ENCODE measurements around the gene CDC34. TPM values are rescaled to one million over a fixed set of nuclear protein-coding genes. Genes with fewer than 3 reads are reported as not detected.

CDC34 gene
- total RNA-seq, 1 experiment from 2014 or later, result 129 TPM

DNA sequence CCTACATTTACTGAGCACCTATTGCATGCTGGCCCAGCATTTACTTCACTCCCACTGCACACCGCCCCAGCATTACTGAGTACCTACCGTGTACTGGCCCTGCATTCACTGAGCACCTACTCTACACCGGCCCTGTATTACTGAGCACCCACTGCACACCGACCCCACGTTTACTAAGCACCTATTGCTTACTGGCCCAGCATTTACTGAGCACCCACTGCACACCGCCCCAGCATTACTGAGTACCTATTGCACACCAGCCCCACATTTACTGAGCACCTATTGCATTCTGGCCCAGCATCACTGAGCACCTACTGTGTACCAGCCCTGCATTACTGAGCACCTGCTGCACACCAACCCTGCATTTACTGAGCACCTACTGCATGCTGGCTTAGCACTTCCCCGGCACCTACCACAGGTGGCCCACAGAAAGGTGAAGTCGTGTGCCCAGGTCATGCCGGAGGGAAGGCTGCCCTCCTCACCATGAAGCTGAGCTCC lies 17.3 kb upstream of the CDC34 start:
- H3K27ac Mint-ChIP-seq, result no peak overlapping the region
- ATAC-seq (no peak), DNase-seq (ENCODE audit: low spot score) (no peak)
- TF ChIP-seq NR1H2 (CRISPR knock-in tag; IDR thresholded peaks at IDR 0.05) (no peak), ZNF396 (CRISPR knock-in tag; IDR thresholded peaks at IDR 0.05; ENCODE audit: borderline replicate concordance) (no peak)
- H3K4me1 Mint-ChIP-seq, result peaks cover 13% of the 10 kb centered on the region
- ChIA-PET POLR2A (no interaction called here), CTCF (no interaction called here)
- H3K36me3 Mint-ChIP-seq, result peaks cover 8% of the 10 kb centered on the region
- peaks cover 4% of the 10 kb centered on the region; the same call in 1 of the 2 replicates for H3K9me3 Mint-ChIP-seq
- H3K4me3 Mint-ChIP-seq, result no peak overlapping the region
- H3K27me3 Mint-ChIP-seq (ENCODE audit: low read depth), result peaks cover 13% of the 10 kb centered on the region

- 0 out of 2 replicates have a peak, but pooled peaks have one; percentile 5 for TF ChIP-seq ZNF263 (CRISPR knock-in tag; IDR thresholded peaks at IDR 0.05; ENCODE audit: low read depth)
- TF ChIP-seq SMAD4 (CRISPR knock-in tag; IDR thresholded peaks at IDR 0.05), result no peak
- TF ChIP-seq HMGA2 (CRISPR knock-in tag; IDR thresholded peaks at IDR 0.05), result no peak
- TF ChIP-seq EMX1 (CRISPR knock-in tag; IDR thresholded peaks at IDR 0.05), result no peak
- TF ChIP-seq ZBTB21 (CRISPR knock-in tag; IDR thresholded peaks at IDR 0.05; ENCODE audit: borderline replicate concordance), result no peak
- POLR2A ChIA-PET, result interaction anchor here (1.6 kb wide), 1 partner anchor 13 kb away, joined by 4 read pairs; the partner anchor contains the start of gene CDC34
- Mint-ChIP-seq H3K27me3 (ENCODE audit: low read depth) (peaks cover 37% of the 10 kb centered on the region), H3K4me1 (peaks cover 3% of the 10 kb centered on the region), H3K9me3 (peaks cover 9% of the 10 kb centered on the region), H3K27ac (no peak overlapping the region), H3K4me3 (no peak overlapping the region), H3K36me3 (peaks cover 10% of the 10 kb centered on the region)
- no peak for DNase-seq (ENCODE audit: low spot score)
- ATAC-seq, result no peak
- CTCF ChIA-PET, result interaction anchor here (0.6 to 2.8 kb wide), 8 partner anchors 7 to 271 kb away, joined by 3 to 26 read pairs (median 4); partner anchors contain the start of gene CDC34
These were observed 13.6 kb upstream of the CDC34 start for GRCh38 chr19:517721-518597.

DNA sequence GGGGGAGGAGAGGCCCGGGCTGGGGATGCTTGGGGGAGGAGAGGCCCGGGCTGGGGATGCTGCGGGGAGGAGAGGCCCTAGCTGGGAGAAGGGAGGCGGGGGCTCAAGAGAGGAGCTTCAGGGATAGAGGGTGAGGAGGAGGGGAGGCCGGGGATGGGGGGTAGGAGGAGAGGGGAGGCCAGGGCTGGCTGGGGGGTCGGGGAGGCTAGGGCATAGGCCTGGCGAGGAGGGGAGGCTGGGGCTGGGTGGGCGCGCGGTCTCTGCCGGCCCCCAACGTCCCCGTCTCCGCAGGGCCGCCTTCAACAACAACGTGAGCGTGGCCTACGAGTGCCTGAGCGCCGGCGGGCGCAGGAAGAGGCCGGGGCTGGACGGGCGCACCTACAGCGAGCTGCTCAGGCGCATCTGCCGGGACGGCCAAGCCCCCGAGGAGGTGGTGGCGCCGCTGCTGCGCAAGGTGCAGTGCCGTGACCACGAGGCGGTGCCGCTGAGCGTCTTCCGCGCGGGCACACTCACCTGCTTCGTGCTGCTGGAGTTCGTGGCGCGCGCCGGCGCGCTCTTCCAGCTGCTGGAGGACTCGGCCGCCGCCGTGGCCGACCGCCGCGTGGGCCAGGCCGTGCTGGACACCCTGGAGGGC lies 12.8 kb upstream of the CDC34 start:
- H3K36me3 Mint-ChIP-seq, result peaks cover 10% of the 10 kb centered on the region
- H3K4me1 Mint-ChIP-seq, result peaks cover 3% of the 10 kb centered on the region
- H3K4me3 Mint-ChIP-seq, result no peak overlapping the region
- peak; percentile 79 for DNase-seq (ENCODE audit: low spot score)
- H3K27me3 Mint-ChIP-seq (ENCODE audit: low read depth), result peaks cover 33% of the 10 kb centered on the region
- ChIA-PET POLR2A (interaction anchor here (0.6 to 1.6 kb wide), 3 partner anchors 8 to 12 kb away, joined by 3 to 6 read pairs (median 4); partner anchors contain the start of gene CDC34), CTCF (interaction anchor here (0.5 to 2.8 kb wide), 8 partner anchors 8 to 508 kb away, joined by 3 to 26 read pairs (median 4); partner anchors contain the start of gene CDC34)
- peaks cover 9% of the 10 kb centered on the region for H3K9me3 Mint-ChIP-seq
- ATAC-seq, result peak; percentile 87
- no peak overlapping the region for H3K27ac Mint-ChIP-seq
- TF ChIP-seq PRDM15 (CRISPR knock-in tag; IDR thresholded peaks at IDR 0.05) (peak; percentile 38; the same call in 1 of the 2 replicates), TEAD4 (CRISPR knock-in tag; IDR thresholded peaks at IDR 0.05) (no peak), JUN (CRISPR knock-in tag; IDR thresholded peaks at IDR 0.05) (peak; percentile 57; the same call in 1 of the 2 replicates), FOXP4 (CRISPR knock-in tag; IDR thresholded peaks at IDR 0.05) (peak; percentile 79; the same call in 1 of the 2 replicates), RELA (CRISPR knock-in tag; IDR thresholded peaks at IDR 0.05; ENCODE audit: borderline replicate concordance) (peak; percentile 43; the same call in 1 of the 2 replicates), TEAD1 (CRISPR knock-in tag; IDR thresholded peaks at IDR 0.05) (0 out of 2 replicates have a peak, but pooled peaks have one; percentile 13), NFYB (CRISPR knock-in tag; conservative IDR thresholded peaks at IDR 0.05; ENCODE audit: low read depth) (no peak), NR2C2 (CRISPR knock-in tag; IDR thresholded peaks at IDR 0.05) (no peak), ZNF121 (CRISPR knock-in tag; IDR thresholded peaks at IDR 0.05) (peak; percentile 53), ETV6 (CRISPR knock-in tag; IDR thresholded peaks at IDR 0.05) (peak; percentile 46; the same call in 1 of the 2 replicates), FOXK1 (CRISPR knock-in tag; IDR thresholded peaks at IDR 0.05) (peak; percentile 20; the same call in 1 of the 2 replicates), MAX (CRISPR knock-in tag; IDR thresholded peaks at IDR 0.05) (peak; percentile 89; the same call in 1 of the 2 replicates), ZNF263 (CRISPR knock-in tag; IDR thresholded peaks at IDR 0.05; ENCODE audit: low read depth) (peak; percentile 41; the same call in 1 of the 2 replicates), ZNF219 (CRISPR knock-in tag; IDR thresholded peaks at IDR 0.05; ENCODE audit: borderline replicate concordance) (peak; percentile 54; the same call in 1 of the 2 replicates)
- TF ChIP-seq, protein P1, sequence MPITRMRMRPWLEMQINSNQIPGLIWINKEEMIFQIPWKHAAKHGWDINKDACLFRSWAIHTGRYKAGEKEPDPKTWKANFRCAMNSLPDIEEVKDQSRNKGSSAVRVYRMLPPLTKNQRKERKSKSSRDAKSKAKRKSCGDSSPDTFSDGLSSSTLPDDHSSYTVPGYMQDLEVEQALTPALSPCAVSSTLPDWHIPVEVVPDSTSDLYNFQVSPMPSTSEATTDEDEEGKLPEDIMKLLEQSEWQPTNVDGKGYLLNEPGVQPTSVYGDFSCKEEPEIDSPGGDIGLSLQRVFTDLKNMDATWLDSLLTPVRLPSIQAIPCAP (CRISPR knock-in tag; IDR thresholded peaks at IDR 0.05), result 0 out of 2 replicates have a peak, but pooled peaks have one; percentile 36
- TF ChIP-seq, protein P2, sequence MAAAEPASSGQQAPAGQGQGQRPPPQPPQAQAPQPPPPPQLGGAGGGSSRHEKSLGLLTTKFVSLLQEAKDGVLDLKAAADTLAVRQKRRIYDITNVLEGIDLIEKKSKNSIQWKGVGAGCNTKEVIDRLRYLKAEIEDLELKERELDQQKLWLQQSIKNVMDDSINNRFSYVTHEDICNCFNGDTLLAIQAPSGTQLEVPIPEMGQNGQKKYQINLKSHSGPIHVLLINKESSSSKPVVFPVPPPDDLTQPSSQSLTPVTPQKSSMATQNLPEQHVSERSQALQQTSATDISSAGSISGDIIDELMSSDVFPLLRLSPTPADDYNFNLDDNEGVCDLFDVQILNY (CRISPR knock-in tag; IDR thresholded peaks at IDR 0.05), result no peak
